GM18526 (cell line): ENCODE measurements around the gene PHF12.

Experiments used
- POLR2A ChIP-seq: IDR thresholded peaks from 3 replicates; pipeline ENCODE4 v1.6.1; 2011; ENCODE audit not compliant: insufficient read length; ENCODE audit errors: extremely low read depth

PHF12 gene

DNA sequence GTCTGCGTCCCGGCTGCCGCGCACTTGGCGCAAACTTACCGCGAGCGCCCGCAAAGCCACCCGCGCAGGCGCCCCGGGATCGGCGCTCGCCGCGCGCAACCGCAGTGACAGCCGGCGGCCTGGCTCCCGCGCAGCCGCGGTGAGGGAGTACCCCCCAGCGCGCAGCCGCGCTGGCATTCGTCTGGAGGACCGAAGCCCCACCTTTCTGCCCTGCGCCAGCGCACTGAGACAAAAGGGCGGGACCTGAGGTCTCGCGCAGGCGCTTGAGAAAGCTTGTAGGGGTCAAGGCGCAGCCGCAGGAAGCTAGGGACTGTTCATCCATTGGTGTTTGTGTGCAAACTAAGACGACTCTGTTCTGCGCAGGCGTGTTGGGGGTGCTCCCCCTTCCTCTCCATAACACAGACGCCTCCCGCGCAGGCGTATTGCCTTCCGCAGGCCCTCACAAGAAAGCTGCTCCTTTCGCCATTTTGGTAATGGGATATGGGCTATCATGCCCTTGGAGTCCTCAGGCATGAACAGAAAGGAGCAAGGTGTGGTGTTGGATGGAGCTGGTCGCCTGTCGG is at the start of gene PHF12:
Gene PHF12, minus strand, starts transcription at position 91 of the 563 bp plus-strand sequence. CDS start 558 bp downstream, outside the sequence.
- peak; percentile 62 for TF ChIP-seq POLR2A

DNA sequence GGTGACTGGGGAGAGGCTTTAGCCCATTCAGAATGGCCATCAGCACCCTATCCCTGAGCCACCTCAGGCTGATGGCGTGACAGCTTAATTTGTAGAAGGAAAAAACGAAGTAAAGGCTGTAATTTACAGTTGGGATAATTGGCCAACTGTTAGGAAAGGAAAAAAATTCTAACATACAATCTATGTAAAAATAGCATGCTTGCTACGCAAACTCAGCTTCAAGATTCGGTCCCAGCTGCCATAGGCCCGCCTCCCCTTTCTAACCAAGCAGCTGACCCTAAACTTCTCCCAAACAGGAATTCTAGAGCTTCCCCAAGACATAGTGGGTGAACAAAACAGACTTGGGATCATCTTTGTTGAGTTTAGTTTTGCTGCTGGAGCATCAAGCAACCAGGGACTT is 49.7 kb upstream of the PHF12 start:
- no peak for TF ChIP-seq POLR2A

DNA sequence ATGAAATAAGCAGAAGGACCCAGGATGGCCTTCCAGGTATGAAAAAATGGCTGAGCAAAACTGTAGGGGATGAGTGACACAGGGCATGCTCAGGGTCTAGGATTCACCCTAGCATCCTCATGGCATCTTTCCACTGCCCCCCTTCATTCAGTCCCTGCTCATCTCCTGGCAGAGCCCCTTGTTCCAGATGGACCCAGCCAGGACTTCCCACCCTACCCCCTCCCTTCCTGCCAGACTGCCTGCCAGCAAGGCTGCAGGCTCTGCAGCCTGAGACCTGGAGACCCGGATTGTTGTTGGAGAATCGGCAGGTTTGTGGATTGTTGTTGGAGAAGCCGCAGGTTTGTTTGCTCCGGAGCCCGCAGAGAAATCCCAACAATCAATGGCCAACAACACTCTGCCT is 47.9 kb upstream of the PHF12 start:
- no peak for TF ChIP-seq POLR2A

DNA sequence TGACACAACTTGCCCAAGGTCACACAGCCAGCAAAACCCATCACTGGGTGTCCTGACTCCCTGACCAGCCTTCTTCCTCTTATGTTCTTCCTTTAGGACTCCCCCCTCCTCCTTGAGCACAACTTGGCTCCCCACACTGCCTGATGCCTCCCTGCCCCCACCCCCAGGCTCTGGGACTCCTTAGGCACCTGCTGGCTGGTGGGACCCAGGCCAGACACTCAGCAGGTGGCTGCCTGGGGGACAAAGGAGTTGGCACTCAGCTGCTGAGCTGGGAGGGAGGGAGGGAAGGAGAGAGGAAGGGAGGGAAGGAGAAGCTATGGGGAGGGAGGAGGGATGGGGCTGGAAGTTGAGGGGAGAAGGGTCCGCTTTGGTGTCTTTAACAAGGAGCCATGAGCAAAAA is 46.5 kb upstream of the PHF12 start:
- TF ChIP-seq POLR2A = no peak

DNA sequence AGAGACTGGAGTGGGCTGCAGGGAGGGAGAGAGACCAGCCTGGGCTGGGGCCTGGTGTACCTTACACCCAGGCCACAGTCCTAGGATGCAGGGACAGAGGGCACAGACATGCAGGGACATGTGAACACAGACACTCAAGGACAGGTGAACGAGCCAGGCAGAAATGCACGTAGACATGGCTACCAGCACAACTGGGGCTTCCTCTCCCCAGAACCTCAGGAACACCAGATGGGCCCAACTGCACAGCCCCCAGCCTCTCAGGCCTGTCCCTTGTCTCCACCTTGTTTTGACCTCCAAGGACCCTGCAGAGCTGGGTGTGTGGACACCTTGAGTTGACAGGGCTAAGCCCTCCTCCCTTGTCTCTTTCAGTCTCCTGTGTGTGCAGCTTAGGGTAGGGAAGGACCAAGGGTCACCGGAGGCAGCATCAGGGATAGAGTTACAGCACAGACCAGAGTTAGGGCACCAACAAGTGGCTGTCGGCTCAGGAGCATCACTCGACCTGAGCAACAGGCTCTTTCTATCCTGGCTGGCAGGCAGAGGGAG is 45.3 kb upstream of the PHF12 start:
- no peak for TF ChIP-seq POLR2A

DNA sequence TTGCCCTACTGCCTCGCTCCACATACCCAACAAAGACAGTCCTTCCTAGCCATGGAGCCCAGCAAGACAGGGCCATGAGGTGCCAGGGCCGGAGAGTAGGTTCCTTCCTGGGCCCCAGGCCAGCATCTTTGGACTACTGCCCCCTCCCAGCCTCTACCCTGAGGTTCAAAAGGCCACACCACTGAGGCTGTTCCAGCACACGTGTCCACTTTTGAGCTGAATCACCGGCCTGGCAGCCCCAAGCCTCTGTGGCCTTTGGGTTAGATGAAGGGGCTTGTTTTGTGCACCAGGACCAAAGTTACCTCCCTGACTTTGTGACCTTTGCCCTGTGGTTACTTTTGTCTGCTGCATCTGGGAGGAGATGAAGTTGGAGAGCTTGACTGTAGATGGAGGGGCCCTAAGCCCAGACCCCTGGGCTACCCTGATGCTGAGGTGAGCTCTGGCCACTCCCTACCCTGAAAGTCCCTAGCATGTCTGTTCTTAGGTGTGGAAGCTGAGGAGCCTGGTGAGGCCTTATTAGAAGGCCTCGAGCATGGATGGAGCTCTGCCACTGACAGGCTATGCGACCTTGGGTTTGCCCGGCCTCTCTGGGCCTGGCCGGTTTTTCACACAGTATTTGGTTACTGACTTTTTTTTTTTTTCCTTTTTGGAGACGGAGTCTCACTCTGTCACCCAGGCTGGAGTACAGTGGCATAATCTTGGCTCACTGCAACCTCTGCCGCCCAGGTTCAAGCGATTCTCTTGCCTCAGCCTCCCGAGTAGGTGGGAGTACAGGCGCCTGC is 42.5 kb upstream of the PHF12 start:
- TF ChIP-seq POLR2A = no peak

DNA sequence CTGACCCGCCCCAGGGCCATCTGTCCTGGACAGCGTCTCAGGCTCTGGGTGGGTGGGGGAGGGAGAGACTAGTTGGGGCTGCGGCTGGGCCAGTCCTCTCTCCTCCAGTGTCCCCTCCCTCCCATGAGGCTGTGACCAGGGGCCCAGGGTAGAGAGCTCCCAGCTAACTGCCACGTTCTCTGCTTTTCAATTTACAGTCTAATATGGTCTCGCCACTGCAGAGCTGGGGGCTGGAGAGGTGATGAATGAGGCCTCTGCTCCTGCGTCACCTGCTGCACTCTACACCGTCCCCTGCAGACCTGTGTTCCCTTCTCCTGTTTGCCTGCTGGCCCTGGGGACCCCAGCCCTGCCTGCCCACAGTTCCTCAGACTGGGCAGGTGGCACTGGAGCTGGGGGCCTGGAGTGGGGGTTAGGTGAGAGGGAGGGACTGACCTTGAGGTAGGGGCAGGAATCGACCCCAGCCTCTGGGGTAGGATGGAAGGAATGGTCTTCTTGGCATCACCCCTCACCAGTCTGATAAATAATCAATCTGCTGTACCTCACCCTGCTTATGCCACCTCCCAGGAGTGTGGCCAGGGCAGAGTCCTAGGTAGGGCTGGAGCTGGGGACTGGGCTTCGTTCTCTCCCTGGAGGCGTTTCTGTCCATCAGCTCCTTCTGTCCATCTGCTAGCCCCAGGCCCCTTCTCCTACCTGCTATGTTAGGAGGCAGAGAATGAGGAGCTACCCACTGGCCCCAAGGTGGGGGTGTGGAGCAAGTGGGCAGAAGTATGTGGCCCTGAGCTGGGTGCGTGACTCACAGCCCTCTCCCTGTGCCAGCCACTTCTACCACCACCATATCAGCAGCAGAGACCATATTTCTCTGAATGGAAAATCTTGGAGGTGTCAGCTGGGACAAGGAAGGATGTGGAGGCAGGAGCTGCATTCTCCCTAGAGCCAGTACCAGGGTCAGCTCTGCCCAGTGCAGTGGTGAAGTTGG is 41.6 kb upstream of the PHF12 start:
- no peak for TF ChIP-seq POLR2A

DNA sequence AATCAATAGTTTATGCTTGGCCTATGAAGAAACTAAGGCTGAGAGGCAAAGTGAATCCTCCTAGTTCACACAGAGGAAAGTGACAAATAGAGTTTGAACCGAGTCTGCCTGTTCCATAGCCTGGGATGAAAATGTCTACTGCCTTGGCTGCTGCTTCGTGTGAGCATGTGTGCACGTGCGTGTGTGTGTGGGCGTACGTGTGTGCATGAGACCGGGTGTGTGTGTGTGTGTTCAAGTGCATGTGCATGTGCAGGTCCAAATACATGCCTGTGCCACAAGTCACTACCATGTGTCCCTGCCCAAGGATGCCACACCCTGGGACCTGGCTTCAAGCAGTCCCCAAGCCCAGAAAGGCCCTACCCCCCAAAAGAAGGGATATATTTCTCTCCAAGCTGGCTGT is 40.9 kb upstream of the PHF12 start:
- no peak for TF ChIP-seq POLR2A

DNA sequence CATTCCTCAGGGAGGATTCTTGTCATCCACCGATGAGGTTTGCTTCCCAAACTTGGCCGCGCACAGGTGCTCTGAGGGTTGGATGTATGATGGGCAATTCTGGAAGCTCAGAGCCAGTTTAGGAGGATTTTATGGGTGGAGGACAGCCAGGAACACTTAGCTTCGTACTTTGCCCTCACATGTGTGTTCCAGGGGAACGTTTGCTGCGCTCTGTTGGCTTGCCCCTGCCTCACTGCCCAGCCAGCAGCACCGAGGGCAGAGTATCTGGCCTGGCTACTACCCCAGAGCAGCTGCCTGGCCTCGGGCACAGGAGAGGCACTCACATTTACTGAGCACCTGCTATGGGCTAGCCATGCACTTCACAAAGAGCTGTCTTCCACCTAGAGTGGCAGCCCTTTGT is 40.5 kb upstream of the PHF12 start:
- TF ChIP-seq POLR2A = no peak

DNA sequence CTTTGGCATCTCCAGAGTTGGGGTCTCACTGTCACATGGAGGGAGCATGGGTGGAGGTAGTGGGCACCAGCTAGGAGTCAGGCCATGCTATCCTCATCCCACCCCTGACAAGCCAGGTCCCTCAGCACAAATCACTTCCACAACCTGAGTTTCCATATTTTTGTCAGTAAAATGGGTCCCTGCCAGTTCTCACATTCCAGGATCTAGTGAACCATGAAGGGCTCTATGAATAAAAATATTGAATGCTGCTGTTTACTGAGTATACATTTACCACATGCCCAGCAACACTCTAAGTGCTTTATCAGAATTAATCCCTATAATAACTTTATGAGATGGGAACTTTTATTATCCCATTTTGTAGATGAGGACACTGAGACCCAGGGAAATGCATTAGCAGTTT is 37.7 kb upstream of the PHF12 start:
- TF ChIP-seq POLR2A = no peak

DNA sequence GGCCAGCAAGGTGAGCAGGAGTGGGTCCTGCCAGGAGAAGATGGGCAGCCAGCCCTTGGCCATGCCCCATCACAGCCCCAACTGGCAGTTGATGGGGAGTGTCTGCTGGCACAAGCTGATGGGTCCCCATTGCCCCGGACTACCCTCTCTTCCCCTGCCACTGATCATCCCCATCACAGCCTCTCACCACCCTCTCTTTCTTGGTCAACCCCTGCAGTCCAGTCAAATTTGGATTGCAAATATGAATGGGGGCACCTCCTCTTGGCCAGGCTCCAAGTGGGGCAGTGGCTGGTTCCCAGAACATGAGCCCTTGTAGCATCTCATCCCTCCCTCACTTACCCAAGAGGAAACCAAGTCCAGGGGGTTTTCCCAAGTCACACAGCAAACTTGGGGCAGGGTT is 37.2 kb upstream of the PHF12 start:
- TF ChIP-seq POLR2A = no peak

DNA sequence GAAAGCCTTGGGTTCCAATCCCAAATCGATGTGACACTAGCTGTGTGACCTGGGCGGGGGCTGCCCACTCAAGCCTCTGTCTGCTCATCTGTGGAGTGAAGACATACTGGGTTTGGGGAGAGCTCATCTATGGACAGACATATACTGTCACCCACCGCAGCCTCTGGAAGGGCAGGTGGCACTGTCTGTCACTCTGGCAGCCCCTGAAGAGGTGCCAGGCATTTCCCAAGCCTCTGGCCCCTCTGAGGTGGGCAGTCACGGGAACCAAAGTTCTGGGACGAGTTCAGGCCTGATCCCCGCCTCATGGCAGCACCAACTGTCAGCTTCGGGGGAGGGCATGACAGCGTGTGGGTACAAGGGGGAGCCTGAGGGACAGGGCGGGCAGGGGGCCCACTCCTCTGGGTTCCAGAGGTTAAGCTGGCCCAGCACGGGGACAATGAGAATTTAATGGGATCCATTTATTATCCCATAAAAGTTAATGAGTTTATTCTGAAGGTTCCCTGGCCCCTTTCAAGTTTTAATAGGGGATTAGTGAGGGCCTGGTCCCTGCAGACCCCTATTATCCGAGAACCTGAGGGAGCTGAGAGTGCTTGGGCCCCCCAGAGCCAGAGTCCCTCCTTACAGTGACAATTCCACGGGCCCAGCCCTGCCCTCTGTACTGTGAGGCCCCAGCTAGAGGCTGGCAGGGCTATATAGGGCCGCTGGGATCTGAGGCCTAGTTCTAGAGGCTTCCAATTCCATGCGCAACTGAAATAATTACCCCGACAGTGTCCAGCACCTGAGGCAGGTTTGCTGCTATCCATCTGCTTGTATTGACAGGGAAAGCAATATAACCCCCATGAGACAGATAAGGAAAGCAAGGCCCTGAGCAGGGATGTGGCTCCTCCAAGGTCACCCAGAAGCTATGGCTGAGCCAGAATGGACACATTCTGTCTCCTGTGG is 35.7 kb upstream of the PHF12 start:
- no peak for TF ChIP-seq POLR2A

DNA sequence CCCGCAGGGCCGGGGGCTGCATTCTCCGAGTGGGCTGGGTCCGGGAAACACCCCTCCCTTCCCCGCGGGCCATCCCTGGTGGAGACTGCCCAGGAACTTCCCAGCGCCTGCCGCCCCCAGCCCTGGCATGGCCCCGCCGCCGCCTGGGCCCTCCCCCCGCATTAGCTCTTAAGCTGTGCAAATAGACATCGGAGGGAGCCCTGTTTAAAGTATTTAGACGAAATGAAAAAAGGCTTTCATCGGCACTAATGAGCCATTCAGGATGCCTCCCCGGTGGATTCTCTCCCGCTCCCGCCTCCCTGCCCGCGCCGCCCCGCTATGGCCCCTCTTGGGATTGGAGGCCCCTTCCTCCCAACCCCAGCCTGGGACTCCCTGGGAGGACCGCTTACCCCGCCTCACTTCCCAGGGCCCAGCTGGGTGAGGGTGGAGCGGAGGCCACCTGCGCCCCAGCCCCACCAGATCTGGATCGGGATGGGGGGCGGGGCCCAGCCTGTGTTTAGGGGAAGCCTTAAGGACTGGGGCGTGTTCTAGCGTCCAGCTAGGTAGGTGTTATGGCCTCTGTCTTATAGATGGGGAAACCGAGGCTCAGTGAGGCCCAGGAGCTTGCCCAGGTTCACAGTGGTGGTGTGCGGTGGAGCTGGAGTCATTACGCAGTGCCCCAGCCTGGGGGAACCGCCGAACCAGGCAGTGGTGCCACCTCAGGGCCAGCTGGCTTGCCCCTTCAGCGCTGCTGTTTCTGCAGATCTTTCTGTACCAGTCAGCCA is 34.8 kb upstream of the PHF12 start:
- TF ChIP-seq POLR2A = no peak
